HG02943 (cell line): ENCODE measurements around the gene ARFGEF3.
"Not testable (repeated sequence)": the region's sequence is repeated elsewhere in the genome, so short reads cannot be mapped to it uniquely, and the experiment has no call there.

Experiments used
- ATAC-seq: cut with Tn5 transposase; IDR thresholded peaks from one replicate; pipeline ENCODE4 v1.9.1; 2021; ENCODE audit warnings: mild to moderate bottlenecking, low read depth, moderate library complexity; ENCODE audit not compliant: unreplicated experiment

Gene ARFGEF3

DNA sequence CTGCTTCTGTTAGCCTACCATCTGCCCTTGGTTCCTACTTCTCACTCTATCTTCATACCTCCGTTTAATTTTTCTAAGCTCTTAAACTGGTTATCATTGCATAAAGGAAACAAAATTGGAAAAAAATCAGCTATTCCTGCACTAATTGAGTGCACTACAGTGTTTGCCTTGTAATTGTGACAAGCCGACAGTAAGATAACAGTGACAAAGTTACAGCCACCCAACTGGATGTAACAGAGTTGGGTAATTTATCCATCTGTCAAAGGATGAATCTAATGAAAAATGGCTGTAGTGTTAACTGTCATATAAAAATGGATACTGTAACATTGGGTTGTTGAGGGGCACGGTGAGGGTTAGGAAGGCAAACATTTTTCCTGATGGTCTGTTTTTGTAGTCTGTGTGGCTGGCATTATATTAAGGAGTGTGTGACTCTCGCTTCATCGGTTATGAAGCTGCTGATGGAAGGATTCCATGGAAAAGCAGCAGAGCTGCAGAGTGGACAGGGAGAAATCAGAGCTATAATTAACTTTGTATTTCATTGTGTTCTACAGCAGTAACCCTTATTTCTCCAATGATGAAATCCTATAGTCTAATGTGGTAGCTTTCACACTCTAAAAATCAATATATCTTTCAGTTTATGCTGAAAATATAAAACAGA lies 43.8 kb downstream of the ARFGEF3 start:
- ATAC-seq, result no peak

GRCh38 chr6:138206862-138207261 lies 45.1 kb downstream of the ARFGEF3 start:
- no peak for ATAC-seq

GRCh38 chr6:138211048-138211581 lies 49.4 kb downstream of the ARFGEF3 start:
- no peak for ATAC-seq

DNA sequence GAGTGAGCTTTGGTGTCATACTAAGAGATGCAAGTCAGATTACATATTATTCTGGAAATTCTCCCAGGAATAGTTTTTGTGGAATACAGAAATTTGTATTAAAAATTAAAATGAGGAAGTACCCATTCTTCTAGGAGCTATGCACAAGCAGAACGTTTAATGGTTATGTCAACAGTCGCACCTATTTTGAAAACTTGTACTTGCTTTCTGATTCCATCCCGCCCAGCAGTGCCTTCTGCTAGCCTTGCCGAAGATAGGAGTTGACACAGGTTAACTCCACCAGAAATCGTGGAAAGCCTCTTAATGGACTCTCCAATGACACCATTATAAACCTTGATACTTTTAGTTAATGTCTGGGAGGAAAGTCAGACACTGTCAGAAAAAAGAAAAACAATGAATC lies 49.9 kb downstream of the ARFGEF3 start:
- no peak for ATAC-seq

- not testable (repeated sequence) for ATAC-seq
Measured at GRCh38 chr6:138212530-138212929, 50.8 kb downstream of the ARFGEF3 start.

DNA sequence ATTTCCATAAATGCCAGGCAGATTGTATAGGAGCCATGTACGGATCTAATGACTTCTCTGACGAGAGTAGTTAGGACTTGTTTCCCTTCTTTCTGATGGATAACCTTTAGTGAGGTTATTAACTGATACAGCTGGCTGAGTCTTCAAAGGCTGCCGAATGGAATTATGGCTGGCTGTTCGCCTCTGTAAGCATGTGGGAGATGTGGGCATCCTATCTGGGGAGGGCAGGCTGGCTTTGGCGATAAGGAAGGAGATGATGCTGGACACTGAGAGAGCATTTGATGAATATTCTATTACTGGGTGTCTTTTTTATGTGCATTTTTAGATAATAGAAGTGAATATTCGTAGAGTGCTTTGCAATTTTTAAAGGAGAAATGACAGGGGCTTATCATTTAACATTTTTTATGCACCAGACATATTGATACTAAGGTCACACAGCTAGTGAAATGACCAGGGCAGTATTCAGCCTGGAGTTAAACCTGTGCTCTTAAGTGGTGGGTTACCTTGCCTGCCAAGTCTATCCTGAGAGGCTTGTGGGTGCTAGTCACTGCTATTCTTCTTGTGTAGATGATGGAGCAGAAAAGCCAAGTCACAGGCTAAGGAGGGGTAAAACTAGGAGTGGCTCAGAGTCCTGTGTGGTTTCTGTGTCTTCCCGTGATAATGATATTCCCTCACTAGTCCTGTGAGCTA lies 53.5 kb downstream of the ARFGEF3 start:
- ATAC-seq, result no peak

GRCh38 chr6:138218449-138218848 lies 56.7 kb downstream of the ARFGEF3 start, which contains the start of gene PBOV1:
PBOV1 (minus strand) TSS chr6:138218491; CDS start chr6:138218395, 96 bp downstream.
- ATAC-seq, result no peak

DNA sequence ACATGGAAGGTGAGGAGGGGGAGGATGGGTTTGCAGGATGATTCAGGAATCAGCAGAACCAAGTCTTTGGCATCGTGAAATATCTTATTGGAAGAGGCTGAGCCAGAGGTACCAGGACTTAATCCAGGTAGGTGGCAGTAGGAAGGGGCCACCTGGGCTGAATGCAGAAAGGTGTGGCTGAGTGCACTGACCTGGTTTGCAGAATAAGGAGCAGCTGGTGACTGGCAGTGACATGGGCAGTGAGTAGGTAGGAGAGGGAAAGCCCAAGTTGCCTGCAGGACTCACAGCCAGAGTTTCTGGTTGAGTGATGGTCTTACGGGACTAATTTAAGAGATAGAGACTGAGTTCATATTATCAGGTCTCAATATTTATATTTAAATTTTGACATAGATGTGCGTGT lies 57.7 kb downstream of the ARFGEF3 start:
- ATAC-seq, result no peak

- ATAC-seq, result no peak
Measured at GRCh38 chr6:138219901-138220300, 58.2 kb downstream of the ARFGEF3 start.

DNA sequence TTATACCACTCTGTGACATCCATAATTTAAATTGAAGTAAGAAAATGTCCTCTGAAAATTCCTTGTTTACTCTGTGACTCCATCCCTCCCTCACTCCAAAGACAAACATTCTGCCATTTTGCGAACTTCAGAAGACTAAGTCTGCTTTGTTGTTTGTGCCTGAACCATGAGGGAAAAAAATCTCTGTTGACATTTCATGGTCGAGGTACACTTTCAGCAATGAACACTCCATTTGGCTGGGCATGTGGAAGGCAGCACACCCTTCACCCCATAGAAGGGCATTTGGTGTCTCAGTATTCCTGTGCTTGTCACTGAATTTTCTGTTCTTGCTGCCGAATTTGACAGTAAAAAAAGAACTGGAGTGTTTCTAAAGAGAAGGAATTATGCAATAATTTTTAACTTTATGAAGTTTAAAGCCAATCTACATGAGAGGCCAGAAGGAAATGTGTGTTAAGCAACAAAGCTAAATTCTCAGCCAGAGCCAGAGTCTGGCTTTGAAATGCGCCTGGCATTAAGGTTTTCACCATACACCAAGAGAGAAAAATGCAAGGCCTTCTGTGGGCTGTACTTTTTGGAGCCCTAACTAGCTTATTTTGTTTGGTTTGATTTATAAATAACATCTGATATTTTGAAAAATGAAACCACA lies 61.3 kb downstream of the ARFGEF3 start:
- ATAC-seq, result no peak

DNA sequence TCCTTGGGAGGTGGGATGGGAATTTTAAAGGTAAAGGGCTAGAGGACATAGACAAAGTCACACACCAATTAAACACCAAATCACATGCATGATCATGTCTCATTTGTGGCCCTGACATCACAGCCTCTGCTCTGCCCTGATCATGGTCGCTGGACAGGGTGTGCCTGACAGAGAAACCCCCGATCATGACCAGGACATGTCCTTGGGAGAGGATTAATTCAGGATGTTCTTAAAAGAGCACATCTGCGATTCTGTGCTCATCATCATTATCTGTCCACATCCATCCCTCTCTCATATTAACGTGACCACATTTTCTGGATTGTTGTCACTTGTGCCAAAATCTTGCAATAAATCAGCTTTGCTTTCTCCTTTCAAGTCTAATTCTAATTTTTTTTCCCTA lies 64.2 kb downstream of the ARFGEF3 start:
- ATAC-seq, result no peak

DNA sequence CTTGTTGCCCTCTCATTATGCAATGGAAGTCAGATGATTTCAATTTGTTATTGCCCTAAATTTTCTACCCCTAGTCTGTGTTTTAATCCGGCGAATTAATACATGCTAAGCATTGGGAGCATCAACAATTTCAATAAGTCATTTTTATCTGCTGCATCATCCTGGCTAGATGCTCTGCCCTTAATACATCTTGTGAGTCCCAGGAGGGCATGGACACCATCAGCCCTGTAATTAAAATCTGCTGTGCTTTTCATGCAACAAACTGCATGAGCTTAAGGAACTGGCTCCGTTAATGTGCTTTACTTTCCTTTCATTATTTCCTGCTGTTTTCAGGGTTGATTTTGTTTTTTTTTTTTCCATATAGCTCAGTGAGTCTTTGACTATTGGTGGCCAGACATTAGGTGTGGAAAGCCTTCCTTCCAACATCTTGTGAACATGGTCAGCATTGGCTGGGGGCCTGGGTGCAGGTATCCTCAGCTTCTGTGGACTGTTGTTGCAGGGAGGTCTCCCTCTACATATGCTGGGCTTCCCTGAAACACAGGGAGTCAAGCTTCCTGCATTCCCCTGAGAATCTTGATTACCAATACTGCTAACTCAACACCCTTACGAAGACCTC lies 65.1 kb downstream of the ARFGEF3 start:
- no peak for ATAC-seq

DNA sequence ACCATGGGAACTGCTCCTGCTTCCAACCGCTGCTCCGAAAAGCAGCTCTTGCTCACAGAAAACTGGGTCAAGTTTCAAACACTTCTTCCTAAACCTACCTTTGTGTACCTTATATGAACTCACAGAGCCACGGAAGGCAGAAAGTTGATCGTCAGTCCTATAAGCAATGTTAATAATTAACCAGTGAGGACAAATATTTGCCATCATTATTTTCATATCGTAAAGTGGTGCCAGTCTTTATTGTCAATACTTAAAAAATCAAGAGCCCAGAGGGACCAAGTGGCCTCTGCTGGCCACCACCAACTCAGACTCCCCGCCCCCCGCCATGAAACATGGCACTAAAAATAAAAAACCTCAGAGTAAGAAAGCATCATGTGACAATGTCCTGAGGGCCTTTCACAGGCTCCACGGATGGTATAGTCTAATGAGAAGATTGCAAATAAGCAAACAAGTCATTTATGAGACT lies 65.6 kb downstream of the ARFGEF3 start:
- no peak for ATAC-seq

GRCh38 chr6:138229072-138229471 lies 67.3 kb downstream of the ARFGEF3 start:
- no peak for ATAC-seq

- ATAC-seq, result no peak
Measured at GRCh38 chr6:138229663-138230179, 68.0 kb downstream of the ARFGEF3 start.

- ATAC-seq, result no peak
Measured at GRCh38 chr6:138230221-138230620, 68.5 kb downstream of the ARFGEF3 start.

DNA sequence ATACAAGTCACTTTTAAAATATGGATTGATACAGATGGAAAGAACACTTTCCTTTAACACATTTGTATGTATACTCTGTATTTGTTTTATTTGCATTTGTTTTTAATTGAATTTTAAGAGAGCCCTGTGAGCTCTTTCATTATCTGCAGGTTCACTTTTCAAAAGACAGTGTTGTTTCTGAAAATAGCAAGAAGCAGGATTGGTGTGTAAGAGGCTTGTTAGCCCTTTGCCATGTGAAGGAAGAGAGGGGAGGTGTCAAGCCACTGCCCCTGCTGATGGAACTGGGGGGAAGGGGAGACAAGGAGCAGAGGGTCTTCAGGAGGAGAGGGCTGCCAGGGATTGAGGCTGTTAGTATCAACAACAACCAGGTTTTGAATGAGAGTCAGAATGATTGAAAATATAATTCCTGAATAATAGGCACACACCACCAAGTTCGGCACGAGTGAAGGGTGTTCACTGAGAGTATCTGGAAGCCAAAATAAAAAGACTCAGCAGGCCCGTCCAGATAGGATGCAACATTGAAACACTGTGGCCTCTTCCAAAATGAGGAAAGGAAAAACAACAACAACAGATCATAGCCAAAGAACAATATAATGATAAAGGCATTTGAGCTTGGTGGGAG lies 69.1 kb downstream of the ARFGEF3 start:
- no peak for ATAC-seq

- ATAC-seq, result no peak
Measured at GRCh38 chr6:138231381-138231886, 69.7 kb downstream of the ARFGEF3 start.

GRCh38 chr6:138234363-138234762 lies 72.6 kb downstream of the ARFGEF3 start:
- no peak for ATAC-seq

DNA sequence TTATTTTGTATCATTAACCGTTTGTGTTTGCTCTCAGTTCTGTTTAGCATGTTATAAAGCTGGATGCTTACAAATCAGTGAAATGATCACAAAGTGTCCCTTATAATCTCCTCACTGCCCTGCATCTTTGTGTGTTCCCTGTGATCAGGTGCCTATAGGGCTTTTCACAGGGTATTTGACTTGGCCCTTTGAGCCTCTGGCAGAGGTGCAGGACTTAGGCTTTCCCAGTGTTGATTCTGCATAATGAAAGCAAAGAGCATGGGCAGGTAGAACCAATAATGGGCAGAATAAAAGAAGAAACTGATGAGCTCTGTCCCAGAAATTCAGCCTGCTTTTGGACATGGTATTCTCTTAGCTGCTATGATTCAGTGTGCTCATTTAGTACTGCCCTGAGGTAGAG lies 73.5 kb downstream of the ARFGEF3 start:
- ATAC-seq, result no peak
